CD4-positive, alpha-beta T cell treated with Interleukin-1 beta for 1 hour (primary cell): ENCODE measurements around the gene AP1G2.

ENCODE experiments used
- DNase-seq, 2 donors: peaks; one replicate each; pipeline ENCODE4 v3.0.0-alpha.2; 2020 to 2022

The AP1G2 gene

GRCh38 chr14:23513005-23513817 lies 54.4 kb downstream of the AP1G2 start:
- DNase-seq, result no peak

GRCh38 chr14:23512156-23512555 lies 55.4 kb downstream of the AP1G2 start:
- no peak for DNase-seq
